Measurements from ENCODE around the gene PRLR. TPM values are rescaled to one million over a fixed set of nuclear protein-coding genes. Genes with fewer than 3 reads are reported as not detected.

The PRLR gene
- total and polyA plus RNA-seq, 2 of the 8 experiments (the other 6 are each of a cell fraction or from before 2014, with no cell fraction given) = 0.53 to 2.5 TPM

DNA sequence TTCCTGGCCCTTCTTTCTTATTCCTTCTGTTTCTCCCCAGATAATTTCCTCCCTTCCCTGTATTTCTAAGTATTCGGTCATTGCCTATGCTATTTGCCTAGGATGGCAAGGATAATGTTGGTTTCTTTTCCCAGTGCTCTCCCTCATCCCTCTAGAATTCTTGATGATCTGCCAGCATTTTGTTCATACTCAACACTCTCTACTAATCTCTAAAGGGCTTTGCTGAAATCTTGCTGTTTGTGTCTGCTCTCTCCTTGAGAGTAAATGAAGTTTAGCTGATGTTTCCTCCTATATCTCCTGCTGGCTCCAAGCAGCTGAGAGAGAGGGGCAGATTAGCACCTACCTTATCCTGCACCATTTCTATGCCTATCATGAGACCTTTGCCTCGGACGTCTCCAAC lies 220.6 kb downstream of the PRLR start:
- no peak for DNase-seq (ENCODE audit: low read depth in 1 of 2, low spot score in 2 of 2)
- Histone ChIP-seq H3K9ac (replicated peaks in 1 of 4; ENCODE audit: extremely low read depth in 1 of 4, low read depth in 3 of 4, low read length in 3 of 4) (no peak overlapping the region), H4K5ac (ENCODE audit: insufficient read length, low read depth, low read length) (no peak overlapping the region), H3K23me2 (ENCODE audit: low read depth, low read length) (no peaks in the 10 kb centered on the region), H3K4me1 (replicated peaks in 1 of 4; ENCODE audit: control insufficient read depth in 3 of 4, insufficient read depth in 4 of 4, low read length in 3 of 4) (0 out of 7 replicates have a peak, but pooled peaks cover 0 to under 1% (median 0%) of the 10 kb centered on the region in 4 experiments), H3K4me2 (ENCODE audit: insufficient read depth in 1 of 2, low read depth in 2 of 2, low read length in 2 of 2) (no peak overlapping the region), H3K27ac (ENCODE audit: low read depth, low read length) (no peak overlapping the region), H2AK5ac (ENCODE audit: low read depth, low read length) (no peak overlapping the region), H3K18ac (ENCODE audit: extremely low read depth, low read length) (no peak overlapping the region), H3K4ac (replicated peaks; ENCODE audit: insufficient read length, low read depth, low read length) (no peak overlapping the region), H2BK20ac (ENCODE audit: low read length) (no peak overlapping the region), H3K36me3 (ENCODE audit: control insufficient read depth in 2 of 4, insufficient read depth in 4 of 4, low read length in 3 of 4) (no peaks in the 10 kb centered on the region), H3K9me3 (ENCODE audit: insufficient read depth in 2 of 2, low read depth in 1 of 2, low read length in 1 of 2) (no peaks in the 10 kb centered on the region), H4K8ac (ENCODE audit: extremely low read depth, insufficient read depth, low read length) (no peak overlapping the region), H3K79me1 (ENCODE audit: low read depth, low read length) (no peaks in the 10 kb centered on the region), H3K56ac (replicated peaks; ENCODE audit: insufficient read length, low read depth, low read length) (no peak overlapping the region), H4K20me1 (replicated peaks in 1 of 2; ENCODE audit: control insufficient read depth in 1 of 2, insufficient read depth in 2 of 2, low read length in 2 of 2) (no peaks in the 10 kb centered on the region), H2BK12ac (ENCODE audit: low read depth, low read length) (no peak overlapping the region), H3K14ac (ENCODE audit: insufficient read length) (no peak overlapping the region), H2AFZ (ENCODE audit: low read length) (no peak overlapping the region), H3K27me3 (replicated peaks in 1 of 4; ENCODE audit: control insufficient read depth in 3 of 4, extremely low read depth in 1 of 4, insufficient read depth in 3 of 4, low read length in 3 of 4) (no peaks in the 10 kb centered on the region), H3K79me2 (ENCODE audit: control insufficient read depth in 1 of 2, insufficient read depth in 2 of 2, low read length in 2 of 2) (no peaks in the 10 kb centered on the region), H4K91ac (replicated peaks; ENCODE audit: insufficient read length, low read length) (no peak overlapping the region), H2BK5ac (ENCODE audit: low read depth, low read length) (no peak overlapping the region), H2BK15ac (ENCODE audit: low read length) (no peak overlapping the region), H3K4me3 (ENCODE audit: extremely low read depth in 1 of 4, insufficient read depth in 2 of 4, low read depth in 3 of 4, low read length in 4 of 4) (no peak overlapping the region), H2BK120ac (replicated peaks; ENCODE audit: low read depth, low read length) (no peak overlapping the region), H3K23ac (ENCODE audit: insufficient read length) (no peak overlapping the region)
- FAIRE-seq = no peak
- ChIA-PET POLR2A (ENCODE audit: partially characterized antibody) (no interaction called here), CTCF (ENCODE audit: partially characterized antibody) (interaction anchor here (0.8 to 1.4 kb wide), 2 partner anchors 9 to 10 kb away, joined by 3 read pairs; no protein-coding TSS in a partner anchor)
- WGBS, 2 experiments (ENCODE audit: extremely low coverage in 1 of 2, insufficient coverage in 1 of 2, insufficient read length in 1 of 2, insufficient replicate concordance in 2 of 2, low coverage in 1 of 2, low lambda C conversion rate in 2 of 2, missing lambda C conversion rate in 1 of 2) = 89% methylated on average over 3 of the region's 3 CpGs; no CpG with 5 or more reads in 1 of the 2 experiments
- no peak for TF ChIP-seq SIN3A (conservative IDR thresholded peaks at IDR 0.05 in 1 of 2, IDR thresholded peaks at IDR 0.05 in 1 of 2; ENCODE audit: low read depth in 1 of 2, low read length in 2 of 2)
- TF ChIP-seq JUND (IDR thresholded peaks at IDR 0.05; ENCODE audit: low read length) = no peak
- no peak for TF ChIP-seq TAF1 (IDR thresholded peaks at IDR 0.05; ENCODE audit: low read depth, low read length)
- no peak for TF ChIP-seq CREB1 (IDR thresholded peaks at IDR 0.05)
- TF ChIP-seq ASH2L (IDR thresholded peaks at IDR 0.05; ENCODE audit: low read length) = no peak
- no peak for TF ChIP-seq KDM1A (IDR thresholded peaks at IDR 0.05; ENCODE audit: borderline replicate concordance, low read length)
- TF ChIP-seq HDAC2 (IDR thresholded peaks at IDR 0.05; ENCODE audit: borderline replicate concordance in 1 of 2, low read depth in 2 of 2, low read length in 2 of 2) = no peak
- no peak for TF ChIP-seq CBX5 (IDR thresholded peaks at IDR 0.05; ENCODE audit: low read depth, low read length)
- no peak for TF ChIP-seq SP2 (IDR thresholded peaks at IDR 0.05; ENCODE audit: low read length)
